HG03469 (cell line): ENCODE measurements around the gene GPATCH4.
"Not testable (repeated sequence)": the region's sequence is repeated elsewhere in the genome, so short reads cannot be mapped to it uniquely, and the experiment has no call there.

Experiments used
- ATAC-seq: cut with Tn5 transposase; IDR thresholded peaks from one replicate; pipeline ENCODE4 v1.9.1; 2021; ENCODE audit warnings: mild to moderate bottlenecking, moderate library complexity, moderate number of reproducible peaks; ENCODE audit not compliant: unreplicated experiment

GPATCH4 gene

GRCh38 chr1:156627313-156627880 lies 26.1 kb upstream of the GPATCH4 start:
- ATAC-seq = no peak

GRCh38 chr1:156626079-156626438 lies 24.8 kb upstream of the GPATCH4 start:
- no peak for ATAC-seq

- ATAC-seq = no peak
These were observed 24.3 kb upstream of the GPATCH4 start for GRCh38 chr1:156625436-156626078.

- ATAC-seq = no peak
These were observed 23.6 kb upstream of the GPATCH4 start for GRCh38 chr1:156624814-156625435.

GRCh38 chr1:156623946-156624813 lies 22.9 kb upstream of the GPATCH4 start:
- no peak for ATAC-seq

GRCh38 chr1:156622581-156623297 lies 21.5 kb upstream of the GPATCH4 start:
- ATAC-seq = no peak

GRCh38 chr1:156619582-156619955 lies 18.3 kb upstream of the GPATCH4 start:
- no peak for ATAC-seq

GRCh38 chr1:156618853-156619581 lies 17.7 kb upstream of the GPATCH4 start, which contains the start of gene HAPLN2:
HAPLN2 (plus strand) TSS chr1:156619415; CDS start chr1:156623491, 4,076 bp downstream.
- ATAC-seq = no peak

GRCh38 chr1:156616463-156616862 lies 15.2 kb upstream of the GPATCH4 start:
- ATAC-seq = no peak

GRCh38 chr1:156615946-156616345 lies 14.7 kb upstream of the GPATCH4 start:
- ATAC-seq = no peak

GRCh38 chr1:156612666-156613065 lies 11.4 kb upstream of the GPATCH4 start:
- no peak for ATAC-seq

- not testable (repeated sequence) for ATAC-seq
These were observed 8.8 kb upstream of the GPATCH4 start for GRCh38 chr1:156610072-156610471.

GRCh38 chr1:156608981-156609380 lies 7.7 kb upstream of the GPATCH4 start:
- no peak for ATAC-seq

GRCh38 chr1:156608036-156608674 lies 6.9 kb upstream of the GPATCH4 start:
- ATAC-seq = no peak

- not testable (repeated sequence) for ATAC-seq
These were observed 6.1 kb upstream of the GPATCH4 start for GRCh38 chr1:156607344-156607743.

GRCh38 chr1:156602557-156602993 lies 1.3 kb upstream of the GPATCH4 start:
- ATAC-seq = no peak

- no peak for ATAC-seq
These were observed 613 bp upstream of the GPATCH4 start for GRCh38 chr1:156601892-156602291.

- no peak for ATAC-seq
These were observed 552 bp downstream of the GPATCH4 start for GRCh38 chr1:156600733-156601121.

GRCh38 chr1:156599811-156600210 lies 1.5 kb downstream of the GPATCH4 start:
- no peak for ATAC-seq
